ENCODE data around the gene BRINP2. TPM values are rescaled to one million over a fixed set of nuclear protein-coding genes. Genes with fewer than 3 reads are reported as not detected.

Gene BRINP2
- total RNA-seq, 1 experiment from 2014 or later: 0.24 TPM

DNA sequence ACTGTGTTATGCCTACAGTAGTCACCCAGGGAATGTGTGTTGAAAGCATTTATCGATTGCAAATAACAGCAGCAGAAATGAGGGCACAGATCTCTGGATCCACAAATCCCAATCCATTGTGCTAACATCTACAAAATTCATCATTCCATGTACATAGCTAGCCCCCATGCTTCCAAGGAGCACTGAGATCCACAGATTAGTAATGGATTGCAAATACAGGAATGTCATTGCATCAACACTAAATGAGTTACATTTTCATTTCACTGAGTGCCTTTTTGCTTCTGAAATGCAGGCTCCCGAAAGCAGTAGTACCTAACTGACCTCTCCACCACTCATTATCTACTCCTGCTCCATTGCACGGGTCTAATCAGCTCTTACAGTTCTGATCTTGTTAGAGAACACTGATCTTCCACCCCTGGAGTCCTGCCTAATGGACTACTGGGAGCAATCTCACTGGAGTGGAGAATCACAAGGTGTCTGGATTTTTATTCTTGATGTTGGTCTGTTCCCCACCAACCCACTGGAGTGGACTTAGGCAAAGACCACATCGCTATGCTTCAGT, 36.7 kb upstream of the BRINP2 start (continued):
- TF ChIP-seq, protein P1, sequence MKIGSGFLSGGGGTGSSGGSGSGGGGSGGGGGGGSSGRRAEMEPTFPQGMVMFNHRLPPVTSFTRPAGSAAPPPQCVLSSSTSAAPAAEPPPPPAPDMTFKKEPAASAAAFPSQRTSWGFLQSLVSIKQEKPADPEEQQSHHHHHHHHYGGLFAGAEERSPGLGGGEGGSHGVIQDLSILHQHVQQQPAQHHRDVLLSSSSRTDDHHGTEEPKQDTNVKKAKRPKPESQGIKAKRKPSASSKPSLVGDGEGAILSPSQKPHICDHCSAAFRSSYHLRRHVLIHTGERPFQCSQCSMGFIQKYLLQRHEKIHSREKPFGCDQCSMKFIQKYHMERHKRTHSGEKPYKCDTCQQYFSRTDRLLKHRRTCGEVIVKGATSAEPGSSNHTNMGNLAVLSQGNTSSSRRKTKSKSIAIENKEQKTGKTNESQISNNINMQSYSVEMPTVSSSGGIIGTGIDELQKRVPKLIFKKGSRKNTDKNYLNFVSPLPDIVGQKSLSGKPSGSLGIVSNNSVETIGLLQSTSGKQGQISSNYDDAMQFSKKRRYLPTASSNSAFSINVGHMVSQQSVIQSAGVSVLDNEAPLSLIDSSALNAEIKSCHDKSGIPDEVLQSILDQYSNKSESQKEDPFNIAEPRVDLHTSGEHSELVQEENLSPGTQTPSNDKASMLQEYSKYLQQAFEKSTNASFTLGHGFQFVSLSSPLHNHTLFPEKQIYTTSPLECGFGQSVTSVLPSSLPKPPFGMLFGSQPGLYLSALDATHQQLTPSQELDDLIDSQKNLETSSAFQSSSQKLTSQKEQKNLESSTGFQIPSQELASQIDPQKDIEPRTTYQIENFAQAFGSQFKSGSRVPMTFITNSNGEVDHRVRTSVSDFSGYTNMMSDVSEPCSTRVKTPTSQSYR (CRISPR knock-in tag; IDR thresholded peaks at IDR 0.05): no peak
- TF ChIP-seq GTF2I (CRISPR knock-in tag; conservative IDR thresholded peaks at IDR 0.05) (no peak), ESRRA (CRISPR knock-in tag; IDR thresholded peaks at IDR 0.05; ENCODE audit: borderline replicate concordance) (no peak), MYBL2 (CRISPR knock-in tag; IDR thresholded peaks at IDR 0.05) (no peak), FOXK1 (CRISPR knock-in tag; IDR thresholded peaks at IDR 0.05) (no peak)
- TF ChIP-seq, protein P2, sequence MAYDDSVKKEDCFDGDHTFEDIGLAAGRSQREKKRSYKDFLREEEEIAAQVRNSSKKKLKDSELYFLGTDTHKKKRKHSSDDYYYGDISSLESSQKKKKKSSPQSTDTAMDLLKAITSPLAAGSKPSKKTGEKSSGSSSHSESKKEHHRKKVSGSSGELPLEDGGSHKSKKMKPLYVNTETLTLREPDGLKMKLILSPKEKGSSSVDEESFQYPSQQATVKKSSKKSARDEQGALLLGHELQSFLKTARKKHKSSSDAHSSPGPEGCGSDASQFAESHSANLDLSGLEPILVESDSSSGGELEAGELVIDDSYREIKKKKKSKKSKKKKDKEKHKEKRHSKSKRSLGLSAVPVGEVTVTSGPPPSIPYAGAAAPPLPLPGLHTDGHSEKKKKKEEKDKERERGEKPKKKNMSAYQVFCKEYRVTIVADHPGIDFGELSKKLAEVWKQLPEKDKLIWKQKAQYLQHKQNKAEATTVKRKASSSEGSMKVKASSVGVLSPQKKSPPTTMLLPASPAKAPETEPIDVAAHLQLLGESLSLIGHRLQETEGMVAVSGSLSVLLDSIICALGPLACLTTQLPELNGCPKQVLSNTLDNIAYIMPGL (CRISPR knock-in tag; IDR thresholded peaks at IDR 0.05): no peak
- TF ChIP-seq, protein P3, sequence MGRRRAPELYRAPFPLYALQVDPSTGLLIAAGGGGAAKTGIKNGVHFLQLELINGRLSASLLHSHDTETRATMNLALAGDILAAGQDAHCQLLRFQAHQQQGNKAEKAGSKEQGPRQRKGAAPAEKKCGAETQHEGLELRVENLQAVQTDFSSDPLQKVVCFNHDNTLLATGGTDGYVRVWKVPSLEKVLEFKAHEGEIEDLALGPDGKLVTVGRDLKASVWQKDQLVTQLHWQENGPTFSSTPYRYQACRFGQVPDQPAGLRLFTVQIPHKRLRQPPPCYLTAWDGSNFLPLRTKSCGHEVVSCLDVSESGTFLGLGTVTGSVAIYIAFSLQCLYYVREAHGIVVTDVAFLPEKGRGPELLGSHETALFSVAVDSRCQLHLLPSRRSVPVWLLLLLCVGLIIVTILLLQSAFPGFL (CRISPR knock-in tag; IDR thresholded peaks at IDR 0.05; ENCODE audit: borderline replicate concordance): no peak

DNA sequence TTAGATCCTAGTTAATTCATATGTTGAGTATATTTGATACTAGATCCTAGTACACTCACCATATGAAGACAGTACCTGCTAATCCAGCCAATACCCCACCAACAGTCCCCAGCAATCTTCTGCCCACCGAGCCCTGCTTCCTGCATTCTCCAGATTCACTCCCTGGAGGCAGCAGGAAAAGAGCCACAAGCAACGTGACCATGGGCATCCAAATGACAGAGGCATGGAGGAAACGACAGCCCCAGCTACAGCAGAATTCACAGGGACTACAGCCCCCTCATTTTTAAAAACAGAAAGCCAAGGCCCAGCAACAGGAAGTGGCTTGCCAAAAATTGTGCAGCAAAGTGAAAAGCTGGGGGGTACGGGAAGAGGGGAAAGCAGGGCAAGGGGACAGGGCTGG, 35.5 kb upstream of the BRINP2 start:
- Mint-ChIP-seq H3K27me3 (ENCODE audit: low read depth) (no peaks in the 10 kb centered on the region), H3K9me3 (no peaks in the 10 kb centered on the region), H3K4me3 (no peak overlapping the region), H3K4me1 (peaks cover 11% of the 10 kb centered on the region), H3K27ac (no peak overlapping the region), H3K36me3 (no peaks in the 10 kb centered on the region)
- ChIA-PET CTCF (interaction anchor here (1.3 kb wide), 1 partner anchor 24 kb away, joined by 3 read pairs; no protein-coding TSS in a partner anchor), POLR2A (no interaction called here)
- DNase-seq (ENCODE audit: low spot score) (no peak), ATAC-seq (no peak)
- TF ChIP-seq, protein P4, sequence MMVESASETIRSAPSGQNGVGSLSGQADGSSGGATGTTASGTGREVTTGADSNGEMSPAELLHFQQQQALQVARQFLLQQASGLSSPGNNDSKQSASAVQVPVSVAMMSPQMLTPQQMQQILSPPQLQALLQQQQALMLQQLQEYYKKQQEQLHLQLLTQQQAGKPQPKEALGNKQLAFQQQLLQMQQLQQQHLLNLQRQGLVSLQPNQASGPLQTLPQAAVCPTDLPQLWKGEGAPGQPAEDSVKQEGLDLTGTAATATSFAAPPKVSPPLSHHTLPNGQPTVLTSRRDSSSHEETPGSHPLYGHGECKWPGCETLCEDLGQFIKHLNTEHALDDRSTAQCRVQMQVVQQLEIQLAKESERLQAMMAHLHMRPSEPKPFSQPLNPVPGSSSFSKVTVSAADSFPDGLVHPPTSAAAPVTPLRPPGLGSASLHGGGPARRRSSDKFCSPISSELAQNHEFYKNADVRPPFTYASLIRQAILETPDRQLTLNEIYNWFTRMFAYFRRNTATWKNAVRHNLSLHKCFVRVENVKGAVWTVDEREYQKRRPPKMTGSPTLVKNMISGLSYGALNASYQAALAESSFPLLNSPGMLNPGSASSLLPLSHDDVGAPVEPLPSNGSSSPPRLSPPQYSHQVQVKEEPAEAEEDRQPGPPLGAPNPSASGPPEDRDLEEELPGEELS (CRISPR knock-in tag; IDR thresholded peaks at IDR 0.05): no peak
- TF ChIP-seq, protein P2 (CRISPR knock-in tag; IDR thresholded peaks at IDR 0.05): no peak
- TF ChIP-seq KAT7 (CRISPR knock-in tag; IDR thresholded peaks at IDR 0.05; ENCODE audit: borderline replicate concordance): no peak
- TF ChIP-seq, protein P5, sequence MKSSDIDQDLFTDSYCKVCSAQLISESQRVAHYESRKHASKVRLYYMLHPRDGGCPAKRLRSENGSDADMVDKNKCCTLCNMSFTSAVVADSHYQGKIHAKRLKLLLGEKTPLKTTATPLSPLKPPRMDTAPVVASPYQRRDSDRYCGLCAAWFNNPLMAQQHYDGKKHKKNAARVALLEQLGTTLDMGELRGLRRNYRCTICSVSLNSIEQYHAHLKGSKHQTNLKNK (CRISPR knock-in tag; IDR thresholded peaks at IDR 0.05): no peak
- TF ChIP-seq, protein P6, sequence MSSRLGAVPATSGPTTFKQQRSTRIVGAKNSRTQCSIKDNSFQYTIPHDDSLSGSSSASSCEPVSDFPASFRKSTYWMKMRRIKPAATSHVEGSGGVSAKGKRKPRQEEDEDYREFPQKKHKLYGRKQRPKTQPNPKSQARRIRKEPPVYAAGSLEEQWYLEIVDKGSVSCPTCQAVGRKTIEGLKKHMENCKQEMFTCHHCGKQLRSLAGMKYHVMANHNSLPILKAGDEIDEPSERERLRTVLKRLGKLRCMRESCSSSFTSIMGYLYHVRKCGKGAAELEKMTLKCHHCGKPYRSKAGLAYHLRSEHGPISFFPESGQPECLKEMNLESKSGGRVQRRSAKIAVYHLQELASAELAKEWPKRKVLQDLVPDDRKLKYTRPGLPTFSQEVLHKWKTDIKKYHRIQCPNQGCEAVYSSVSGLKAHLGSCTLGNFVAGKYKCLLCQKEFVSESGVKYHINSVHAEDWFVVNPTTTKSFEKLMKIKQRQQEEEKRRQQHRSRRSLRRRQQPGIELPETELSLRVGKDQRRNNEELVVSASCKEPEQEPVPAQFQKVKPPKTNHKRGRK (CRISPR knock-in tag; IDR thresholded peaks at IDR 0.05; ENCODE audit: borderline replicate concordance): no peak
- TF ChIP-seq, protein P7, sequence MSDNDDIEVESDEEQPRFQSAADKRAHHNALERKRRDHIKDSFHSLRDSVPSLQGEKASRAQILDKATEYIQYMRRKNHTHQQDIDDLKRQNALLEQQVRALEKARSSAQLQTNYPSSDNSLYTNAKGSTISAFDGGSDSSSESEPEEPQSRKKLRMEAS (CRISPR knock-in tag; IDR thresholded peaks at IDR 0.05): no peak
- no peak for TF ChIP-seq ZNF219 (CRISPR knock-in tag; IDR thresholded peaks at IDR 0.05; ENCODE audit: borderline replicate concordance)
- TF ChIP-seq, protein P1 (CRISPR knock-in tag; IDR thresholded peaks at IDR 0.05): no peak
- TF ChIP-seq ELF4 (CRISPR knock-in tag; IDR thresholded peaks at IDR 0.05; ENCODE audit: low read depth): no peak
- no peak for TF ChIP-seq EMX1 (CRISPR knock-in tag; IDR thresholded peaks at IDR 0.05)
- TF ChIP-seq NFYB (CRISPR knock-in tag; conservative IDR thresholded peaks at IDR 0.05; ENCODE audit: low read depth): no peak
